Muscle layer of duodenum (tissue), 2 donors: ENCODE data around the gene MAT2A.
"Not testable (repeated sequence)": the region's sequence is repeated elsewhere in the genome, so short reads cannot be mapped to it uniquely, and the experiment has no call there.

Source experiments
- H3K27ac ChIP-seq: one replicate; pipeline ENCODE4 v1.7.0; 2013; ENCODE audit warnings: mild to moderate bottlenecking, low read length
- H3K27me3 ChIP-seq: one replicate; pipeline ENCODE4 v1.7.0; 2013; ENCODE audit warnings: low read depth, mild to moderate bottlenecking, control low read depth, low read length
- H3K36me3 ChIP-seq, 2 donors: one replicate each; pipeline ENCODE4 v1.7.0; 2013; ENCODE audit warnings: low read length in 2 of 2, control low read depth in 1 of 2, mild to moderate bottlenecking in 1 of 2; ENCODE audit not compliant: insufficient read depth in 2 of 2, control insufficient read depth in 1 of 2
- H3K4me1 ChIP-seq, 2 donors: one replicate each; pipeline ENCODE4 v1.7.0; 2013; ENCODE audit warnings: low read length in 2 of 2, mild to moderate bottlenecking in 2 of 2, control low read depth in 1 of 2, moderate library complexity in 1 of 2; ENCODE audit not compliant: insufficient read depth in 2 of 2, control insufficient read depth in 1 of 2
- H3K4me3 ChIP-seq, 2 donors: one replicate each; pipeline ENCODE4 v1.7.0; 2013; ENCODE audit warnings: low read length in 2 of 2, low read depth in 1 of 2, mild to moderate bottlenecking in 1 of 2
- H3K9me3 ChIP-seq, 2 donors: one replicate each; pipeline ENCODE4 v1.7.0; 2013; ENCODE audit warnings: low read length in 2 of 2, control low read depth in 1 of 2, mild to moderate bottlenecking in 1 of 2; ENCODE audit not compliant: control insufficient read depth in 1 of 2
- donor health status: healthy.

Gene MAT2A

DNA sequence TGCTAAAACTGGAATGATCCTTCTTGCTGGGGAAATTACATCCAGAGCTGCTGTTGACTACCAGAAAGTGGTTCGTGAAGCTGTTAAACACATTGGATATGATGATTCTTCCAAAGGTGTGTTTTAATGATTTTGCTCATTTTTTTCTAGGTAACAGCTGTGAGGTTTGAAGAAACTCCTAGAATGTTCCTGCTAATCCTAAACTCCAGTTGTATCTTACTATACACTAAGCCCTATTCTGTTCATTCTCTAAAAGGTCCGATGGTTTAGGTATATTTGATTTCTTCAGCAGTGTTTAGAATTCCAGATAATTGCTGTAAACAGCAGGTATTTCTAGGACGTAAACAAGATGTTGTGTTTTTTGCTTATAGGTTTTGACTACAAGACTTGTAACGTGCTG, 2.3 kb downstream of the MAT2A start:
- H3K27ac ChIP-seq: peak overlapping the region; percentile 100
- peaks cover 15 to 45% of the 10 kb centered on the region in 2 donors for H3K4me1 ChIP-seq
- H3K4me3 ChIP-seq: peak overlapping the region; percentile 93 to 95
- no peaks in the 10 kb centered on the region for H3K27me3 ChIP-seq
- peaks cover 37 to 52% of the 10 kb centered on the region in 2 donors for H3K36me3 ChIP-seq
- H3K9me3 ChIP-seq: no peaks in the 10 kb centered on the region

DNA sequence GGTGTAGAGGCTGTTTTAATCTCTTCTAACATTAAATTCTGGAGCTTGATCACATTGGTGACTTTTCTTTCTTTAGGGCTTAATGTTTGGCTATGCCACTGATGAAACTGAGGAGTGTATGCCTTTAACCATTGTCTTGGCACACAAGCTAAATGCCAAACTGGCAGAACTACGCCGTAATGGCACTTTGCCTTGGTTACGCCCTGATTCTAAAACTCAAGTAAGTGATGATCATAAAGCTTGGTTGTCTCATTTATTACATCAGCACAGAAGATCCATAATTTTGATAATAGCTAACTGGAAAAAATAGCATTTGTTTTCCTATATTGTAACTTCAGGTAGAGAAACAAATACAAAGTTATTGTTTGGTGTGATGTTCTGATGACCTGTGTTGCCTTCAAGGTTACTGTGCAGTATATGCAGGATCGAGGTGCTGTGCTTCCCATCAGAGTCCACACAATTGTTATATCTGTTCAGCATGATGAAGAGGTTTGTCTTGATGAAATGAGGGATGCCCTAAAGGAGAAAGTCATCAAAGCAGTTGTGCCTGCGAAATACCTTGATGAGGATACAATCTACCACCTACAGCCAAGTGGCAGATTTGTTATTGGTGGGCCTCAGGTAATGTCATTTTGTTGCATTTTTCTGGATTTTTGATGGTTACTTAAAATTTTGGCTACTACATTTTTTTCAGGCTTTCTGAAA, 2.9 kb downstream of the MAT2A start:
- Histone ChIP-seq H3K4me3 (peak overlapping the region; percentile 93 to 95), H3K4me1 (peaks cover 15 to 40% of the 10 kb centered on the region in 2 donors), H3K36me3 (peaks cover 37 to 52% of the 10 kb centered on the region in 2 donors), H3K27ac (peak overlapping the region; percentile 100), H3K27me3 (no peaks in the 10 kb centered on the region), H3K9me3 (no peaks in the 10 kb centered on the region)

DNA sequence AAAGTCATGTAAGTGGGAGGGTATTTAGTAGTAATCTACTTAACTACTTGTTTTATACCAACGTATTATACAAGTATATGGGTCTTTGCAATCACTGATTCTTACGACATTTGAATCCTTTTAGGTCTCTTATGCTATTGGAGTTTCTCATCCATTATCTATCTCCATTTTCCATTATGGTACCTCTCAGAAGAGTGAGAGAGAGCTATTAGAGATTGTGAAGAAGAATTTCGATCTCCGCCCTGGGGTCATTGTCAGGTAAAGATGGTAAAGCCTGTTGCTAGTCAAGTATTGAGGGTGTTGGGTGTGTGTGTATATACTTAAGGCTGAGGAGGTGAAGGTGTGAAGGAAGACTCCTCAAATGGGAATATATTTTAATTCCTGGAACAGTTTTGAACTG, 3.8 kb downstream of the MAT2A start:
- Histone ChIP-seq H3K27ac (no peak overlapping the region), H3K27me3 (no peaks in the 10 kb centered on the region), H3K4me1 (peaks cover 8 to 35% of the 10 kb centered on the region in 2 donors), H3K9me3 (no peaks in the 10 kb centered on the region), H3K36me3 (peaks cover 37 to 52% of the 10 kb centered on the region in 2 donors), H3K4me3 (no peak overlapping the region)

DNA sequence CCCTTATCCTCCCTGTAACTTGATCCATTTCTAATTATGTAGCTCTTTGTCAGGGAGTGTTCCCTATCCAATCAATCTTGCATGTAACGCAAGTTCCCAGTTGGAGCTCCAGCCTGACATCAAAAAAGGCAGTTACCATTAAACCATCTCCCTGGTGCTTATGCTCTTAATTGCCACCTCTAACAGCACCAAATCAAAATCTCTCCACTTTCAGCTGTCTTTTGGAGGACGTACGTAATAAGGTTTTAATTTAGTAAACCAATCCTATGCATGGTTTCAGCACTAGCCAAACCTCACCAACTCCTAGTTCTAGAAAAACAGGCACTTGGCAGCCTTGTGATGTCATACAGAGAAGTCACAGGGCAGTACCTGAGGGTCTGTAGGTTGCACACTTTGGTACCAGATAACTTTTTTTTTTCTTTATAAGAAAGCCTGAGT, 5.3 kb downstream of the MAT2A start:
- not testable (repeated sequence) for H3K4me3 ChIP-seq, H3K9me3 ChIP-seq, H3K27me3 ChIP-seq, H3K27ac ChIP-seq
- Histone ChIP-seq H3K4me1 (peaks cover 8 to 35% of the 10 kb centered on the region in 2 donors), H3K36me3 (peaks cover 37 to 52% of the 10 kb centered on the region in 2 donors)

DNA sequence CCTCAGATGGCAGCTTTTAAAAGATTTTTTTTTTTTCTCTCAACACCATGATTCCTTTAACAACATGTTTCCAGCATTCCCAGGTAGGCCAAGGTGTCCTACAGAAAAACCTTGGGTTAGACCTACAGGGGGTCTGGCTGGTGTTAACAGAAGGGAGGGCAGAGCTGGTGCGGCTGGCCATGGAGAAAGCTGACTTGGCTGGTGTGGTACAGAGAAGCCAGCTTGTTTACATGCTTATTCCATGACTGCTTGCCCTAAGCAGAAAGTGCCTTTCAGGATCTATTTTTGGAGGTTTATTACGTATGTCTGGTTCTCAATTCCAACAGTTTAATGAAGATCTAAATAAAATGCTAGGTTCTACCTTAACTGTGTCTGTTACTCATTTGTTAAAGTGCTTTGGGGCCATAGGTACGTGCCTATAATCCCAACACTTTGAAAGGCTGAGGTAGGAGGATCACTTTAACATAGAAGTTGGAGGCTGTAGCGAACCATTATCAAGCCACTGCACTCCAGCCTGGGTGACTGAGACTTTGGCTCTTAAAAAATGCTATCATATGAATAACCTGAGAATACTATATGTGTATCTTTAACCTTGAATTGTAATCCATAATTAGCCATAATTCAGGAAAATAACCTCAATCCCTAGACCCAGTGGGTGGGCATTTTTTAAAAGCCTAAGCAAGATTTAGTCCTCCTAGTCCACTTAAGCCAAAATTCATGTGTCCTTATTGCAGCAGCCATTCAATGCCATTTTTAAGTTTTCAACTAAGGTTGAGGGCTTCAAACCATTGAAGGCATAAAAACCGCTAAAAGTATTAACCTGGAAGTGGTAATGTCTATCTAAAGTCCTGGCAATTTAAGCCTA, 6.2 kb downstream of the MAT2A start:
- H3K4me3 ChIP-seq, H3K9me3 ChIP-seq, H3K27me3 ChIP-seq: not testable (repeated sequence)
- peaks cover 42 to 58% of the 10 kb centered on the region in 2 donors for H3K36me3 ChIP-seq
- peaks cover 8 to 35% of the 10 kb centered on the region in 2 donors for H3K4me1 ChIP-seq
- H3K27ac ChIP-seq: peak overlapping the region; percentile 62

DNA sequence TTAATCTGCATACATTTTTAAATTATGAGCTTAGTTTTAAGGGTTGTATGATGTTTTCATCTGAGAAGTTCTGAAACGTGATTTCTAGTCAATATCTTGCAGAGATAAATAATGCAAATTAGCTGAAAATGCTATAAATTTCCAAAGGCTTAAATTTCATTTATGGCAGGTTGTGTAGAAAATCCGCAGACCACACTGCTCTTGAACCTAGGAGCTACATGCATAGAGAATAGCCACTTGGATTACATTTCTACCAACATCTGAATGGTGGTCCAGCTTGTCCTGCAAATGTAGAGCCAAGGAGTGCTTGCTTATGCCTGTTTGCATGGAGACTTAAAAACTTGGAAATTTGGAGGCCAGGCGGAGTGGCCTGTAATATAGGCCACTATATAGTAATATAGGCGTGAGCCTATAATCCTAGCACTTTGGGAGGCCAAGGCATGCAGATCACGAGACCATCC, 6.8 kb downstream of the MAT2A start:
- peak overlapping the region; percentile 62 for H3K27ac ChIP-seq
- no peaks in the 10 kb centered on the region for H3K9me3 ChIP-seq
- H3K4me1 ChIP-seq: peaks cover 8 to 32% of the 10 kb centered on the region in 2 donors
- no peaks in the 10 kb centered on the region for H3K27me3 ChIP-seq
- H3K36me3 ChIP-seq: peaks cover 48 to 65% of the 10 kb centered on the region in 2 donors
- no peak overlapping the region for H3K4me3 ChIP-seq

DNA sequence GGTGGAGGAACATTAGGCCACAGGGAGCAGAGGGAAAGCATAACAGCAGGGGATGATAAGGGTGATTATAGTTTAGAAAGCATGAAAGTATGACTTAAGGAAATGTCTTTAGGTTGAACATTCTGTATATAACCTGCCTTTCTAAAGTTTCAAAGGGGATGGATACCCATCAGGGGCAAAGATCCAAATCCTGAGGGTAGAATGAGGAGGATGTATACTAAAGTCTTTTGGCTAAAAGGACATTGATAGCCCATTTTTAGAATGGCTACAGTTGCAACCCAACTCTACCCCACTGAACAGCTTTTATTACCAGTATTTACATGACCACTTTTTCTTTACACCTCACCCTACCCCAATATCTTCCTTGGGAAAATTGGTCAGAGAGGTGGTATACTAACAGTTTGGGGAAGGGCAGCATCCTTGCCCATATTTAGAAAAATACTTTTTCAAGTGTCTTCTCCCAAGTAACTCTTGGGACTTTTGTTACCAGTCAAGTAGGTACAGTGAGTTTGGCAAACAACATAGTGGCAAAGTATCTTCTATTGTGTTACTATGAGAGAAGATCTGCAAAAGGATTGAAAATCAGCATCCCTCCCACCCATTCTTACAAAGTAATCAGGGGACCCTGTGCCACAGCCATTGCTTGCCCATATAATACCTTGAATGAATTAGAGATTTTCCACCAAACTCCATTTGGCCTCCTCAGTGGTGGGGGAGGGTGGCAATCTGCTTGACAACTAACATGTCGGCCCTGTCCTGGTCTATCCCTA, 8.3 kb downstream of the MAT2A start:
- Histone ChIP-seq H3K27ac (no peak overlapping the region), H3K36me3 (peaks cover 50 to 63% of the 10 kb centered on the region in 2 donors), H3K27me3 (no peaks in the 10 kb centered on the region), H3K4me3 (no peak overlapping the region), H3K4me1 (peaks cover 0 to 25% of the 10 kb centered on the region in 2 donors), H3K9me3 (no peaks in the 10 kb centered on the region)

DNA sequence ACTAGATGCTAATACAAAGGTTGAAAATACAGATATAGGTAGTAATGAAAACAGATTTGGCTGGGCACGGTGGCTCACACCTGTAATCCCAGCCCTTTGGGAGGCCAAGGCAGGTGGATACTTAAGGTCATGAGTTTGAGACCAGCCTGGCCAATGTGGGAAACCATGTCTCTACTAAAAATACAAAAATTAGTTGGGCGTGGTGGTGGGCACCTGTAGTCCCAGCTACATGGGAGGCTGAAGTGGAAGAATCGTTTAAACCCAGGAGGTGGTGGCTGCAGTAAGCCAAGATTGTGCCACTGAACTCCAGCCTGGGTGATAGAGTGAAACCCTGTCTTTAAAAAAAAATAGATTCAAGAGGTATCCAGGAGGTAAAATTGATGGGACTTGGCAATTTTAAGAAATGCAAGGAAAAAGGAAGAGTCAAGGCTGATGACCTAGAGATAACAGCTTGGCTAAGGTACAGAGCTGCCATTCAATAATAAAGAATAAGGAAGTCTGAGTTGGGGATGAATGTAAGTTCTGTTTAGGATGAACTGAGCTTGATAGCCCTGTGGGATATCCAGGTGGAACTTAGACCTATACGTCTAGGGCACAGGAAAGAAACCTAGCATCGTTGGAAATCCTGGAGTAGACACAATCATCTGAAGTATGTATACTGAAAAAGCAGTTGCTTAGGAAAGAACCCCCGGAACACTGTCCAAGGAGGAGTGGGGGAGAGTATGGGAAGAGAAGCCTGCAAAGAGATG, 9.1 kb downstream of the MAT2A start:
- Histone ChIP-seq H3K4me3 (no peak overlapping the region), H3K27ac (no peak overlapping the region), H3K9me3 (no peaks in the 10 kb centered on the region), H3K36me3 (peaks cover 50 to 63% of the 10 kb centered on the region in 2 donors), H3K4me1 (peaks cover 0 to 18% of the 10 kb centered on the region in 2 donors), H3K27me3 (no peaks in the 10 kb centered on the region)

DNA sequence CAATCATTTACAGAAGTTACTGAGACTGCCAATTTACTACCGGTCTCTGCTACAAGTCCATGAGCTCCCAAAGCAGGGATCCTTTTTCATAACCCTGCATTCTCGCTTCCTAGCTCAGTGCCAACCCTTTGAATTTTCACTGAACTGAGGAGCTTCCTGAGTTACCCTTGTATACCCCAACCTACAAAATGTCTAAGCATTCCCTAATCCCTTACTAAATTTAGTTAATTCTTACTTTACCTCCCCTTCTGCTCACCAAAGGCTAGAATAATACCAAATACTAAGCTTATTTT, 9.6 kb downstream of the MAT2A start:
- H3K27me3 ChIP-seq: no peaks in the 10 kb centered on the region
- peaks cover 51 to 64% of the 10 kb centered on the region in 2 donors for H3K36me3 ChIP-seq
- no peak overlapping the region for H3K27ac ChIP-seq
- H3K4me3 ChIP-seq: no peak overlapping the region
- H3K4me1 ChIP-seq: peaks cover 0 to 15% of the 10 kb centered on the region in 2 donors
- H3K9me3 ChIP-seq: no peaks in the 10 kb centered on the region

DNA sequence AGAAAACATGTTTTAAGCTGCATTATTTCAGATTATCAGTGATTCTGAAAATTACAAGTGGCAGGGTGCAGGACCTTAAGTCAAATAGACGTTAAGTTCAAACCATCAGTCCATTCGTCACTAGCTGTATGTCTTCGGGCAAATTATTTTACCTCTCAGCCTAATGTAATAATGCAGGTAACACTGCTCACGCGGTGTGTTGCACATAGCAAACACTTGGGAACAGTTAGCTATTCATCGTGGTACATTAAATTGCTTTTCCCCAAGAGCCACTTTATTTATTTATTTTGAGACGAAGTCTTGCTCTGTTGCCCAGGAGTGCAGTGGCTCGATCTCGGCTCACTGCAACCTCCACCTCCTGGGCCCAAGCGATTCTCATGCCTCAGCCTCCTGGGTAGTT, 10.1 kb downstream of the MAT2A start:
- Histone ChIP-seq H3K27me3 (no peaks in the 10 kb centered on the region), H3K9me3 (no peaks in the 10 kb centered on the region), H3K4me1 (peaks cover 0 to 11% of the 10 kb centered on the region in 2 donors), H3K36me3 (peaks cover 55 to 63% of the 10 kb centered on the region in 2 donors), H3K4me3 (no peak overlapping the region), H3K27ac (no peak overlapping the region)
